ENCODE results near the gene GRIK4. TPM values are rescaled to one million over a fixed set of nuclear protein-coding genes. Genes with fewer than 3 reads are reported as not detected.

The GRIK4 gene
- polyA plus RNA-seq, 1 donor from 2014 or later = 3.4 TPM

- no peaks in the 10 kb centered on the region for H3K79me2 ChIP-seq (replicated peaks; ENCODE audit: insufficient read depth, low read length)
- peak overlapping the region; percentile 16 for H3K4me2 ChIP-seq (ENCODE audit: low read length)
- H4K20me1 ChIP-seq (ENCODE audit: insufficient read depth) = no peaks in the 10 kb centered on the region
- peak overlapping the region; percentile 60 for H3K9ac ChIP-seq (ENCODE audit: low read length)
- H3K9me2 ChIP-seq (ENCODE audit: insufficient read depth, low read length) = no peaks in the 10 kb centered on the region
- H3K4me3 ChIP-seq (ENCODE audit: low read length) = peak overlapping the region; percentile 70
- H3K36me3 ChIP-seq (ENCODE audit: insufficient read depth, low read length) = no peaks in the 10 kb centered on the region
- peak overlapping the region; percentile 53 for H3K27ac ChIP-seq (ENCODE audit: low read length)
- H2AFZ ChIP-seq (ENCODE audit: low read depth, low read length) = peak overlapping the region; percentile 38
- peaks cover 8% of the 10 kb centered on the region for H3K27me3 ChIP-seq (ENCODE audit: insufficient read depth, low read depth, low read length)
- H3K9me3 ChIP-seq (ENCODE audit: low read length) = no peaks in the 10 kb centered on the region
- TF ChIP-seq RAD21 (conservative IDR thresholded peaks at IDR 0.05) (peak; percentile 33), EP300 (conservative IDR thresholded peaks at IDR 0.05; ENCODE audit: poor library complexity, severe bottlenecking) (peak; percentile 13), TAF1 (IDR thresholded peaks at IDR 0.05; ENCODE audit: low read depth) (no peak), REST (IDR thresholded peaks at IDR 0.05; ENCODE audit: borderline replicate concordance) (no peak), CTCF (IDR thresholded peaks at IDR 0.05; ENCODE audit: poor library complexity, severe bottlenecking) (no peak), MXI1 (conservative IDR thresholded peaks at IDR 0.05; ENCODE audit: poor library complexity, severe bottlenecking) (peak; percentile 68), POLR2AphosphoS5 (IDR thresholded peaks at IDR 0.05) (peak; percentile 55), SMC3 (conservative IDR thresholded peaks at IDR 0.05; ENCODE audit: poor library complexity) (peak; percentile 36), EZH2 (IDR thresholded peaks at IDR 0.05; ENCODE audit: borderline replicate concordance, insufficient read depth, low read length, poor library complexity, severe bottlenecking) (no peak)
- no peaks in the 10 kb centered on the region for H3F3A ChIP-seq (ENCODE audit: insufficient read depth, low read length, poor library complexity, severe bottlenecking)
Measured at GRCh38 chr11:120563703-120564572, 52.4 kb downstream of the GRIK4 start.

- H3K9ac ChIP-seq (ENCODE audit: low read length) = peak overlapping the region; percentile 60
- H3K9me2 ChIP-seq (ENCODE audit: insufficient read depth, low read length) = no peaks in the 10 kb centered on the region
- H3K79me2 ChIP-seq (replicated peaks; ENCODE audit: insufficient read depth, low read length) = no peaks in the 10 kb centered on the region
- no peaks in the 10 kb centered on the region for H3F3A ChIP-seq (ENCODE audit: insufficient read depth, low read length, poor library complexity, severe bottlenecking)
- no peaks in the 10 kb centered on the region for H3K36me3 ChIP-seq (ENCODE audit: insufficient read depth, low read length)
- H3K4me2 ChIP-seq (ENCODE audit: low read length) = peak overlapping the region; percentile 16
- peaks cover 8% of the 10 kb centered on the region for H3K27me3 ChIP-seq (ENCODE audit: insufficient read depth, low read depth, low read length)
- H3K9me3 ChIP-seq (ENCODE audit: low read length) = no peaks in the 10 kb centered on the region
- H3K27ac ChIP-seq (ENCODE audit: low read length) = peak overlapping the region; percentile 53
- peak overlapping the region; percentile 70 for H3K4me3 ChIP-seq (ENCODE audit: low read length)
- H2AFZ ChIP-seq (ENCODE audit: low read depth, low read length) = peak overlapping the region; percentile 38
- TF ChIP-seq TAF1 (IDR thresholded peaks at IDR 0.05; ENCODE audit: low read depth) (no peak), CTCF (IDR thresholded peaks at IDR 0.05; ENCODE audit: poor library complexity, severe bottlenecking) (peak; percentile 68), SMC3 (conservative IDR thresholded peaks at IDR 0.05; ENCODE audit: poor library complexity) (peak; percentile 42), POLR2AphosphoS5 (IDR thresholded peaks at IDR 0.05) (peak; percentile 54), RAD21 (conservative IDR thresholded peaks at IDR 0.05) (peak; percentile 61)
- H4K20me1 ChIP-seq (ENCODE audit: insufficient read depth) = no peaks in the 10 kb centered on the region
Measured at GRCh38 chr11:120564573-120565311, 53.2 kb downstream of the GRIK4 start.

Data from neural cell (in vitro differentiated cells).